NCI-H2227 (cell line): ENCODE data around the gene OR1K1.
"Not testable (repeated sequence)": the region's sequence is repeated elsewhere in the genome, so short reads cannot be mapped to it uniquely, and the experiment has no call there.

ENCODE experiments used
- DNase-seq: peaks from one replicate; lab custom pipeline; 2025; ENCODE audit not compliant: unreplicated experiment; lab: John Stamatoyannopoulos, UW

The OR1K1 gene

GRCh38 chr9:122800066-122801060 lies at the start of gene OR1K1:
OR1K1 (plus strand) TSS chr9:122800123; CDS start chr9:122800123, 0 bp downstream.
- DNase-seq = no peak

- no peak for DNase-seq
These were observed 45.1 kb upstream of the OR1K1 start for GRCh38 chr9:122754825-122755224.

GRCh38 chr9:122767817-122768216 lies 32.1 kb upstream of the OR1K1 start:
- no peak for DNase-seq

- DNase-seq = no peak
These were observed 22.9 kb upstream of the OR1K1 start for GRCh38 chr9:122777052-122777451.

- DNase-seq = no peak
These were observed 21.8 kb upstream of the OR1K1 start for GRCh38 chr9:122777935-122778627.

GRCh38 chr9:122779181-122779580 lies 20.7 kb upstream of the OR1K1 start:
- no peak for DNase-seq

- no peak for DNase-seq
These were observed 19.9 kb upstream of the OR1K1 start for GRCh38 chr9:122780026-122780425.

- no peak for DNase-seq
These were observed 18.3 kb upstream of the OR1K1 start for GRCh38 chr9:122781671-122782070.

GRCh38 chr9:122785269-122785668 lies 14.7 kb upstream of the OR1K1 start:
- no peak for DNase-seq

GRCh38 chr9:122786338-122786737 lies 13.6 kb upstream of the OR1K1 start:
- DNase-seq = no peak

- DNase-seq = no peak
These were observed 11.1 kb upstream of the OR1K1 start, which contains the start of gene OR5C1 for GRCh38 chr9:122788831-122789230. OR5C1 (plus strand) TSS chr9:122788933; CDS start chr9:122788933, 0 bp downstream.

- DNase-seq = no peak
These were observed 10.5 kb upstream of the OR1K1 start for GRCh38 chr9:122789256-122790046.

GRCh38 chr9:122791872-122792669 lies 7.9 kb upstream of the OR1K1 start:
- no peak for DNase-seq

- no peak for DNase-seq
These were observed 2.4 kb upstream of the OR1K1 start for GRCh38 chr9:122797316-122798063.

- no peak for DNase-seq
These were observed 6.7 kb downstream of the OR1K1 start for GRCh38 chr9:122806661-122807060.

GRCh38 chr9:122807271-122807900 lies 7.5 kb downstream of the OR1K1 start:
- no peak for DNase-seq

- DNase-seq = no peak
These were observed 8.2 kb downstream of the OR1K1 start for GRCh38 chr9:122808141-122808540.

- DNase-seq = not testable (repeated sequence)
These were observed 9.3 kb downstream of the OR1K1 start for GRCh38 chr9:122809261-122809660.

- DNase-seq = peak; percentile 80
These were observed 10.5 kb downstream of the OR1K1 start for GRCh38 chr9:122810306-122810946.
